Heart left ventricle (tissue), 13 donors: ENCODE results near the gene ZNF432.

Experiments used
- CTCF ChIP-seq, 12 donors: fragments of 200-600 bp; sonication (generic) in 4 of 12; IDR thresholded peaks; one replicate each; pipeline versions ENCODE4 v1.5.0 to v1.8.0; 2018 to 2022; ENCODE audit warnings: antibody characterized with exemption in 12 of 12, mild to moderate bottlenecking in 5 of 12
- POLR2A ChIP-seq, 2 donors: fragments of 450-650 bp; IDR thresholded peaks; one replicate each; pipeline ENCODE4 v1.6.1; 2017; ENCODE audit warnings: antibody characterized with exemption in 2 of 2, mild to moderate bottlenecking in 2 of 2, moderate library complexity in 2 of 2
- donor health status: ischemic (EF 13 %, LVEDD 7.1; RV severe dilation, severe dysfunction).
- donor health status: DM: no; HTN: yes; CAD: no.
- donor health status: DM: no; HTN: no; CAD: no.
- donor health status: ischemic (EF 25% LVEDD 6.9; RV normal size, moderate dysfunction).
- donor health status: ischemic (EF 25% LVEDD 5.7; RV mildly dilated, moderate dysfunction).
- donor health status: ischemic (EF 35%, LVEDD 5.7; RV mildly dilated, moderate dysfunction).
- donor health status: nonischemic (EF 11% LVEDD 7.7; RV severe dilation, severe dysfunction).
- donor health status: DM: yes; HTN: yes; CAD: no.
- donor health status: PGD.
- donor health status: ischemic (EF 29% LVEDD 5.4; RV normal size, mild dysfunction).
- donor health status: nonischemic (EF 23%, LVEDD 6.1; RV moderate dilation, normal function).

GRCh38 chr19:52028027-52028779 lies 20.4 kb downstream of the ZNF432 start, which contains the start of gene ZNF614:
- TF ChIP-seq CTCF (IDR thresholded peaks at IDR 0.05): no peak
- TF ChIP-seq POLR2A (IDR thresholded peaks at IDR 0.05): peak in 1 of 2 donors; percentile 40
